Endothelial cell of umbilical vein (primary cell): ENCODE measurements around the gene COL9A3. TPM values are rescaled to one million over a fixed set of nuclear protein-coding genes. Genes with fewer than 3 reads are reported as not detected.

Experiments
- BruUV-seq: library from RNA; stranded (reverse); fragments of 400-500 nt; replicated peaks from 2 replicates; lab custom pipeline; 2021; lab: Mats Ljungman, UMichigan
- CTCF ChIA-PET: fragments of 300-600, 350-600 bp; sonication (Branson Sonifier 250); formaldehyde crosslinking; loops from one replicate; lab custom pipeline; 2021; ENCODE audit warnings: antibody characterized with exemption, inconsistent platforms; lab: Charles Lee
- POLR2A ChIA-PET: fragments of 300-600, 350-600 bp; sonication (Branson Sonifier 250); formaldehyde crosslinking; loops from one replicate; lab custom pipeline; 2021; ENCODE audit warnings: antibody characterized with exemption, inconsistent platforms; lab: Charles Lee
- DNase-seq: peaks from one replicate; pipeline ENCODE4 v3.0.0-alpha.2; 2011; ENCODE audit warnings: low read depth, low spot score
- FAIRE-seq: peaks from 2 replicates; lab custom pipeline; 2011; peaks lifted over from hg19 to GRCh38; lab: Jason Lieb, UNC
- H2AFZ ChIP-seq: 2 replicates; pipeline ENCODE4 v1.6.0; 2012; ENCODE audit warnings: low read depth, low read length, control low read depth, inconsistent platforms
- H3K27ac ChIP-seq: 2 replicates; pipeline ENCODE4 v1.5.1; 2011; ENCODE audit warnings: low read depth, mild to moderate bottlenecking, control low read depth, low read length, moderate library complexity; ENCODE audit not compliant: insufficient read depth
- H3K27me3 ChIP-seq, 2 experiments: 2 replicates each; pipeline versions ENCODE4 v1.6.0 to v1.6.1; 2011; ENCODE audit warnings: low read length in 2 of 2, mixed read lengths in 1 of 2; ENCODE audit not compliant: control insufficient read depth in 2 of 2, insufficient read depth in 2 of 2
- H3K36me3 ChIP-seq, 2 experiments: 2 replicates in 1 of 2; 3 replicates in 1 of 2; pipeline ENCODE4 v1.5.1; 2011; ENCODE audit warnings: low read length in 2 of 2, mild to moderate bottlenecking in 1 of 2, moderate library complexity in 1 of 2; ENCODE audit not compliant: control insufficient read depth in 2 of 2, insufficient read depth in 2 of 2; ENCODE audit errors: extremely low read depth in 1 of 2
- H3K4me1 ChIP-seq: 3 replicates; pipeline ENCODE4 v1.5.1; 2011; ENCODE audit warnings: mild to moderate bottlenecking, low read length; ENCODE audit not compliant: control insufficient read depth, insufficient read depth; ENCODE audit errors: extremely low read depth
- H3K4me2 ChIP-seq: 2 replicates; pipeline ENCODE4 v1.6.1; 2011; ENCODE audit warnings: low read length, control low read depth, mixed read lengths; ENCODE audit not compliant: insufficient read depth
- H3K4me3 ChIP-seq, 3 experiments: fragments of 200-600 bp in 1 of 3; sonication (generic), shearing (Covaris generic) in 1 of 3; replicated peaks in 1 of 3; 2 replicates each; pipeline ENCODE4 v1.5.1; 2011 to 2016; ENCODE audit warnings: control low read depth in 3 of 3, low read length in 3 of 3, mild to moderate bottlenecking in 2 of 3, inconsistent platforms in 1 of 3, low read depth in 1 of 3, moderate library complexity in 1 of 3; ENCODE audit not compliant: insufficient read depth in 1 of 3
- H3K79me2 ChIP-seq: 2 replicates; pipeline ENCODE4 v1.6.0; 2012; ENCODE audit warnings: low read length, inconsistent platforms; ENCODE audit not compliant: control insufficient read depth, insufficient read depth
- H3K9ac ChIP-seq: replicated peaks from 2 replicates; pipeline ENCODE3; 2011; ENCODE audit warnings: low read length, control low read depth; ENCODE audit not compliant: insufficient read depth; ENCODE audit errors: extremely low read depth
- H3K9me1 ChIP-seq: replicated peaks from 3 replicates; pipeline ENCODE4 v1.6.0; 2011; ENCODE audit warnings: mild to moderate bottlenecking, low read length; ENCODE audit not compliant: control insufficient read depth, insufficient read depth; ENCODE audit errors: extremely low read depth
- H3K9me3 ChIP-seq: replicated peaks from 2 replicates; pipeline ENCODE4 v1.5.1; 2012; ENCODE audit warnings: low read length, inconsistent platforms; ENCODE audit not compliant: control insufficient read depth, insufficient read depth
- H4K20me1 ChIP-seq: replicated peaks from 2 replicates; pipeline ENCODE3; 2011; ENCODE audit warnings: mild to moderate bottlenecking, low read length; ENCODE audit not compliant: control insufficient read depth, insufficient read depth; ENCODE audit errors: extremely low read depth
- CTCF ChIP-seq, 2 donors: IDR thresholded peaks; 1 replicate in 1 of 2; 2 replicates in 1 of 2; pipeline ENCODE4 v1.5.1; 2011; ENCODE audit warnings: low read length in 2 of 2, mild to moderate bottlenecking in 2 of 2, moderate library complexity in 2 of 2, control low read depth in 1 of 2, inconsistent platforms in 1 of 2, low read depth in 1 of 2; ENCODE audit not compliant: insufficient read depth in 1 of 2; ENCODE audit errors: extremely low read depth in 1 of 2
- EZH2 ChIP-seq: IDR thresholded peaks from 2 replicates; pipeline ENCODE4 v1.6.1; 2012; ENCODE audit warnings: borderline replicate concordance, low read depth, mild to moderate bottlenecking, moderate library complexity, low read length, inconsistent platforms; ENCODE audit not compliant: severe bottlenecking
- FOS ChIP-seq: IDR thresholded peaks from 2 replicates; pipeline ENCODE4 v1.6.1; 2011; ENCODE audit warnings: mild to moderate bottlenecking, low read length, moderate library complexity, borderline replicate concordance; ENCODE audit not compliant: insufficient read depth
- GATA2 ChIP-seq: IDR thresholded peaks from 2 replicates; pipeline ENCODE4 v1.7.0; 2011; ENCODE audit warnings: low read depth, mild to moderate bottlenecking, moderate library complexity, mixed read lengths, low read length; ENCODE audit not compliant: insufficient read length, insufficient read depth
- JUN ChIP-seq: IDR thresholded peaks from 2 replicates; pipeline ENCODE4 v1.6.1; 2011; ENCODE audit warnings: borderline replicate concordance, low read depth; ENCODE audit not compliant: insufficient read length, insufficient read depth
- MAX ChIP-seq: IDR thresholded peaks from 2 replicates; pipeline ENCODE4 v1.6.1; 2011; ENCODE audit not compliant: insufficient read depth, insufficient read length
- MYC ChIP-seq: IDR thresholded peaks from one replicate; pipeline ENCODE4 v1.6.1; 2011; ENCODE audit warnings: mild to moderate bottlenecking, low read depth, low read length
- POLR2A ChIP-seq: IDR thresholded peaks from 2 replicates; pipeline ENCODE4 v1.6.1; 2012; ENCODE audit warnings: low read depth, mild to moderate bottlenecking, control low read depth, low read length
- POLR2AphosphoS5 ChIP-seq: IDR thresholded peaks from 2 replicates; pipeline ENCODE4 v1.6.1; 2012; ENCODE audit warnings: low read depth, mild to moderate bottlenecking, control low read depth, low read length, moderate library complexity; ENCODE audit not compliant: insufficient read depth
- dilution Hi-C: fragments of 300-500 bp; cut with MboI; formaldehyde crosslinking; loops from one replicate; pipeline ENCODE4 v1.15.0; 2019; ENCODE audit warnings: low sequenced_read_pairs; ENCODE audit not compliant: extremely low pct_ligation_motif_present
- intact Hi-C: fragments of 100-400 bp; cut with micrococcal nuclease; formaldehyde crosslinking; loops from one replicate; pipeline ENCODE4 v1.10.0; 2022
- polyA plus RNA-seq, 4 experiments: library from polyadenylated mRNA; depleted of rRNA in 3 of 4; stranded (reverse) in 3 of 4; unstranded in 1 of 4; fragments of >200 nt; gene quantifications; 2 replicates each; pipeline versions ENCODE4 v1.2.1 to v1.2.3, GENCODE V29; 2011 to 2012; ENCODE audit warnings: missing spikeins in 1 of 4
- total RNA-seq: library from RNA; stranded (reverse); gene quantifications from 2 replicates; pipeline ENCODE4 v1.2.3, GENCODE V29; 2021

COL9A3 gene
- total and polyA plus RNA-seq, 2 donors (not counting 3 experiments of a cell fraction or from before 2014, with no cell fraction given): 0.46 to 0.60 TPM

- Histone ChIP-seq H4K20me1 (no peaks in the 10 kb centered on the region), H3K4me2 (no peak overlapping the region), H3K36me3 (peaks cover 9 to 35% of the 10 kb centered on the region in 2 experiments), H3K9ac (no peak overlapping the region), H3K79me2 (peaks cover 10% of the 10 kb centered on the region), H3K27me3 (peaks cover 12 to 18% of the 10 kb centered on the region in 2 experiments), H3K4me3 (no peak overlapping the region), H3K27ac (no peak overlapping the region), H3K4me1 (peaks cover 4% of the 10 kb centered on the region), H2AFZ (no peak overlapping the region), H3K9me1 (no peaks in the 10 kb centered on the region), H3K9me3 (no peaks in the 10 kb centered on the region)
- BruUV-seq: no TSS peak
- intact Hi-C loops: no loop called here
- FAIRE-seq (no peak), DNase-seq (no peak)
- CTCF ChIA-PET: no interaction called here
- no peak for TF ChIP-seq MYC
- TF ChIP-seq GATA2: no peak
- dilution Hi-C loops: no loop called here
- POLR2A ChIA-PET: no interaction called here
Observed at GRCh38 chr20:62811720-62812119, 5.1 kb upstream of the COL9A3 start.

- Histone ChIP-seq H3K4me2 (no peak overlapping the region), H2AFZ (no peak overlapping the region), H3K9me3 (no peaks in the 10 kb centered on the region), H3K36me3 (peaks cover 9 to 35% of the 10 kb centered on the region in 2 experiments), H4K20me1 (no peaks in the 10 kb centered on the region), H3K27me3 (peaks cover 12 to 24% of the 10 kb centered on the region in 2 experiments), H3K79me2 (peaks cover 4% of the 10 kb centered on the region), H3K4me1 (peaks cover 4% of the 10 kb centered on the region), H3K27ac (no peak overlapping the region), H3K4me3 (no peak overlapping the region), H3K9me1 (no peaks in the 10 kb centered on the region), H3K9ac (no peak overlapping the region)
- BruUV-seq: no TSS peak
- FAIRE-seq (no peak), DNase-seq (no peak)
- ChIA-PET POLR2A (no interaction called here), CTCF (no interaction called here)
- intact Hi-C loops (no loop called here), dilution Hi-C loops (no loop called here)
- TF ChIP-seq GATA2: no peak
- TF ChIP-seq JUN: no peak
- TF ChIP-seq EZH2: no peak
- TF ChIP-seq MAX: no peak
- TF ChIP-seq POLR2A: no peak
- TF ChIP-seq POLR2AphosphoS5: no peak
- no peak for TF ChIP-seq MYC
- TF ChIP-seq FOS: no peak
- no peak for TF ChIP-seq CTCF (IDR thresholded peaks at IDR 0.05; ENCODE audit: extremely low read depth in 1 of 2, insufficient read depth in 1 of 2, low read depth in 1 of 2, low read length in 2 of 2)
Observed at GRCh38 chr20:62812181-62812906, 4.5 kb upstream of the COL9A3 start.
